GM12878 (cell line): ENCODE measurements around the gene NUDT17. TPM values are rescaled to one million over a fixed set of nuclear protein-coding genes. Genes with fewer than 3 reads are reported as not detected.

ENCODE experiments used
- ATAC-seq: fragments of 200-7000 bp; cut with Tn5 transposase; 3 replicates; pipeline ENCODE4 v1.9.1; 2020; ENCODE audit warnings: mild to moderate bottlenecking, moderate library complexity
- BruUV-seq: library from RNA; stranded (reverse); fragments of 400-500 nt; replicated peaks from 2 replicates; lab custom pipeline; 2021; lab: Mats Ljungman, UMichigan
- CTCF ChIA-PET: fragments of 300-600 bp; sonication (Branson Sonifier 250); formaldehyde crosslinking; extraction: SDS; loops from one replicate; lab custom pipeline; 2021; ENCODE audit warnings: inconsistent platforms; lab: Yijun Ruan, JAX
- POLR2A ChIA-PET: fragments of 350-600 bp; formaldehyde crosslinking; extraction: SDS; loops from one replicate; lab custom pipeline; 2021; ENCODE audit warnings: inconsistent platforms; lab: Charles Lee
- RAD21 ChIA-PET: fragments of 300-600 bp; sonication (Branson Sonifier 250); formaldehyde crosslinking; loops from one replicate; lab custom pipeline; 2023; ENCODE audit warnings: antibody characterized with exemption; ENCODE audit not compliant: unreplicated experiment; lab: Charles Lee
- SMC1A ChIA-PET: fragments of 300-600 bp; sonication (Branson Sonifier 250); formaldehyde crosslinking; loops from one replicate; lab custom pipeline; 2023; ENCODE audit not compliant: unreplicated experiment, uncharacterized antibody; lab: Charles Lee
- DNase-seq: peaks from one replicate; pipeline ENCODE4 v3.0.0-alpha.2; 2011; ENCODE audit warnings: low read depth, low spot score
- FAIRE-seq: peaks from 3 replicates; lab custom pipeline; 2011; peaks lifted over from hg19 to GRCh38; lab: Jason Lieb, UNC
- H2AFZ ChIP-seq: 2 replicates; pipeline ENCODE4 v1.6.0; 2011; ENCODE audit warnings: low read depth, low read length, control low read depth; ENCODE audit not compliant: control insufficient read depth
- H3K27ac ChIP-seq: 2 replicates; pipeline ENCODE4 v1.5.1; 2011; ENCODE audit warnings: control low read depth; ENCODE audit not compliant: control insufficient read depth, insufficient read depth
- H3K27me3 ChIP-seq, 2 experiments: replicated peaks in 1 of 2; 2 replicates each; pipeline versions ENCODE4 v1.6.0 to v1.6.1; 2011; ENCODE audit warnings: low read length in 1 of 2; ENCODE audit not compliant: control insufficient read depth in 2 of 2, insufficient read depth in 2 of 2
- H3K36me3 ChIP-seq, 2 experiments: 2 replicates each; pipeline ENCODE4 v1.5.1; 2011; ENCODE audit warnings: low read length in 1 of 2; ENCODE audit not compliant: control insufficient read depth in 2 of 2, insufficient read depth in 2 of 2
- H3K4me1 ChIP-seq: 2 replicates; pipeline ENCODE4 v1.6.1; 2011; ENCODE audit warnings: mild to moderate bottlenecking, low read length, moderate library complexity, mixed read lengths; ENCODE audit not compliant: control insufficient read depth, insufficient read depth
- H3K4me2 ChIP-seq: 2 replicates; pipeline ENCODE4 v1.6.0; 2011; ENCODE audit warnings: control low read depth; ENCODE audit not compliant: control insufficient read depth, insufficient read depth
- H3K4me3 ChIP-seq: fragments of 200-600 bp; sonication (generic); 2 replicates; pipeline ENCODE4 v1.5.1; 2016
- H3K79me2 ChIP-seq: 2 replicates; pipeline ENCODE4 v1.6.0; 2011; ENCODE audit warnings: low read length; ENCODE audit not compliant: control insufficient read depth, insufficient read depth
- H3K9ac ChIP-seq: 2 replicates; pipeline ENCODE4 v1.8.0; 2011; ENCODE audit warnings: low read length, control low read depth, mixed read lengths; ENCODE audit not compliant: control insufficient read depth, insufficient read depth
- H3K9me3 ChIP-seq: replicated peaks from 3 replicates; pipeline ENCODE4 v1.5.1; 2011; ENCODE audit warnings: mild to moderate bottlenecking, low read length; ENCODE audit not compliant: control insufficient read depth, insufficient read depth
- H4K20me1 ChIP-seq: 2 replicates; pipeline ENCODE4 v1.6.0; 2011; ENCODE audit not compliant: control insufficient read depth, insufficient read depth
- NR2C1 ChIP-seq: fragments of 450-650 bp; IDR thresholded peaks from 2 replicates; pipeline ENCODE4 v1.6.1; 2017; ENCODE audit warnings: antibody characterized with exemption, mild to moderate bottlenecking, moderate library complexity
- WGBS: methylation state at CpG from one replicate; pipeline ENCODE4 v1.1.6; 2016; ENCODE audit warnings: low lambda C conversion rate; ENCODE audit not compliant: insufficient replicate concordance, insufficient coverage; ENCODE audit errors: missing lambda C conversion rate; 5-methylcytosine and 5-hydroxymethylcytosine counted together
- in situ Hi-C: fragments of 300-500 bp; cut with MboI; formaldehyde crosslinking; loops from 9 replicates; pipeline ENCODE4 v1.14.3; 2018; ENCODE audit warnings: mixed read lengths
- intact Hi-C: fragments of 100-400 bp; cut with micrococcal nuclease; formaldehyde crosslinking; loops from one replicate; pipeline ENCODE4 v1.14.2; 2022; ENCODE audit not compliant: unreplicated experiment
- polyA plus RNA-seq, 11 experiments: library from polyadenylated mRNA; depleted of rRNA in 4 of 11; unstranded in 6 of 11; stranded (reverse) in 5 of 11; fragments of >200 nt; fragmentation: Nextera tagmentation in 4 of 11; fragmentation: Illumina TruSeq in 1 of 11; extraction: Ambion mirVana in 4 of 11; extraction: Trizol in 1 of 11; gene quantifications; 1 replicate in 1 of 11; 2 replicates in 10 of 11; pipeline versions ENCODE4 v1.2.1 to v1.2.3, GENCODE V29; 2011 to 2016; ENCODE audit warnings: inconsistent platforms in 2 of 11, missing spikeins in 2 of 11, low read depth in 1 of 11
- total RNA-seq, 4 experiments: library from RNA; depleted of rRNA in 3 of 4; stranded (reverse); fragments of >200 nt in 3 of 4; fragmentation: Illumina TruSeq in 1 of 4; extraction: Trizol in 1 of 4; gene quantifications; 2 replicates each; pipeline versions ENCODE4 v1.2.1 to v1.2.3, GENCODE V29; 2013 to 2021
- TF ChIP-seq, protein P1 (sequence below), 3 experiments: IDR thresholded peaks in 2 of 3; conservative IDR thresholded peaks in 1 of 3; 2 replicates each; pipeline ENCODE4 v1.5.1; 2011; ENCODE audit warnings: low read depth in 3 of 3, low read length in 3 of 3, mild to moderate bottlenecking in 3 of 3, control low read depth in 2 of 3, moderate library complexity in 2 of 3, inconsistent platforms in 1 of 3, mixed read lengths in 1 of 3; ENCODE audit not compliant: control insufficient read depth in 2 of 3, insufficient read depth in 1 of 3; ENCODE audit errors: extremely low read depth in 1 of 3

The NUDT17 gene
- total and polyA plus RNA-seq, 10 of the 15 experiments (the other 5 are each of a cell fraction or from before 2014, with no cell fraction given), result 1.2 to 4.7 (median 4.0) TPM

DNA sequence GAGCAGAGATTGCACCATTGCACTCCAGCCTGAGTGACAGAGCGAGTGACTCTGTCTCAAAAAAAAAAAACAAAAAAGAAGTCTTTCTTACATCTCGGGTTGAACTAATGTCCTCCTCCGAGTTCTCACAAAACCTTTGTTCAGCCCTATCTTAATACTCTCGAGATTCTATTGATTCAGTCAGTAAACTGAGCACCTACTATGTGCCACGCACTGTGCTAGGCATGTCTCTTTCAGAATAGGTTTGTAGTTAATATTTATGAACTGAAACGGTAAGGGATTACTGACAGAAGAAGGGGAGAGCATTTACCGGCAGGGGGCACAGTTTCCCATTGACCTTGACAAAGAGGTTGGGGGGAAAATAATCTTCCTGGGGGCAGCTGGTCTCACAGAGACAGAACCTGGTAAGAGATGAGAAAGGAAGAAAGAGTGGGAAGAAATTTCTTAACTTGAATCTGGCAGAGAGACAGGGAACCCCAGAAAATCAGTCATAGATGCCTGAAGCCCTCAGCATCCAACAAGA lies 10.1 kb downstream of the NUDT17 start:
- Histone ChIP-seq H3K9me3 (no peaks in the 10 kb centered on the region), H3K4me1 (no peaks in the 10 kb centered on the region), H3K27me3 (no peaks in the 10 kb centered on the region), H3K79me2 (no peaks in the 10 kb centered on the region), H3K27ac (no peak overlapping the region)
- POLR2A ChIA-PET, result interaction anchor here (0.5 kb wide), 1 partner anchor 114 kb away, joined by 6 read pairs; no protein-coding TSS in a partner anchor
- TF ChIP-seq, protein P1, sequence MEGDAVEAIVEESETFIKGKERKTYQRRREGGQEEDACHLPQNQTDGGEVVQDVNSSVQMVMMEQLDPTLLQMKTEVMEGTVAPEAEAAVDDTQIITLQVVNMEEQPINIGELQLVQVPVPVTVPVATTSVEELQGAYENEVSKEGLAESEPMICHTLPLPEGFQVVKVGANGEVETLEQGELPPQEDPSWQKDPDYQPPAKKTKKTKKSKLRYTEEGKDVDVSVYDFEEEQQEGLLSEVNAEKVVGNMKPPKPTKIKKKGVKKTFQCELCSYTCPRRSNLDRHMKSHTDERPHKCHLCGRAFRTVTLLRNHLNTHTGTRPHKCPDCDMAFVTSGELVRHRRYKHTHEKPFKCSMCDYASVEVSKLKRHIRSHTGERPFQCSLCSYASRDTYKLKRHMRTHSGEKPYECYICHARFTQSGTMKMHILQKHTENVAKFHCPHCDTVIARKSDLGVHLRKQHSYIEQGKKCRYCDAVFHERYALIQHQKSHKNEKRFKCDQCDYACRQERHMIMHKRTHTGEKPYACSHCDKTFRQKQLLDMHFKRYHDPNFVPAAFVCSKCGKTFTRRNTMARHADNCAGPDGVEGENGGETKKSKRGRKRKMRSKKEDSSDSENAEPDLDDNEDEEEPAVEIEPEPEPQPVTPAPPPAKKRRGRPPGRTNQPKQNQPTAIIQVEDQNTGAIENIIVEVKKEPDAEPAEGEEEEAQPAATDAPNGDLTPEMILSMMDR (IDR thresholded peaks at IDR 0.05 in 2 of 3, conservative IDR thresholded peaks at IDR 0.05 in 1 of 3; ENCODE audit: control insufficient read depth in 2 of 3, extremely low read depth in 1 of 3, insufficient read depth in 1 of 3, low read depth in 3 of 3, low read length in 3 of 3), result peak in 1 of 3 experiments; percentile 25; a peak in 1 of 6 replicates
- TF ChIP-seq NR2C1, result no peak
- TF ChIP-seq, all 136 proteins: peak for 1
- WGBS, result 89% methylated on average over 7 of the region's 7 CpGs
- ChIA-PET SMC1A (no interaction called here), CTCF (interaction anchor here (0.9 to 8.0 kb wide), 3 partner anchors 9 to 56 kb away, joined by 3 to 172 read pairs (median 3); partner anchors contain the start of gene NUDT17), RAD21 (interaction anchor here (4.7 kb wide), 1 partner anchor 9 kb away, joined by 69 read pairs; the partner anchor contains the start of gene NUDT17)
- H3K36me3 ChIP-seq, result peaks cover 4 to 12% of the 10 kb centered on the region in 2 experiments; a peak in 3 of 4 replicates
- ATAC-seq (no peak), FAIRE-seq (no peak), DNase-seq (no peak)
- H2AFZ ChIP-seq, result no peak overlapping the region
- H3K9ac ChIP-seq, result no peak overlapping the region
- BruUV-seq, result no TSS peak
- intact Hi-C loops (no loop called here), in situ Hi-C loops (loop anchor here (5.0 kb wide), 1 partner anchor 62 kb away; the partner anchor contains the start of gene PEX11B)
- no peak overlapping the region for H3K4me3 ChIP-seq
- H4K20me1 ChIP-seq, result no peaks in the 10 kb centered on the region
- no peak overlapping the region for H3K4me2 ChIP-seq
